Activated CD4-positive, alpha-beta T cell treated with anti-CD3 and anti-CD28 coated beads, Interleukin-2, Interleukin-4, amounts not matched to agents 100 ng/mL and 50 ng/mL, durations not matched to agents 16 hours and 8 hours (primary cell): ENCODE data around the gene ADAMTSL2.
A peak's percentile ranks its signal among the peaks of the same experiment; 100 is the strongest.
"Not testable (repeated sequence)": the region's sequence is repeated elsewhere in the genome, so short reads cannot be mapped to it uniquely, and the experiment has no call there.

ENCODE experiments used
- DNase-seq: peaks from one replicate; pipeline ENCODE4 v3.0.0-alpha.2; 2020; ENCODE audit warnings: low spot score

ADAMTSL2 gene

DNA sequence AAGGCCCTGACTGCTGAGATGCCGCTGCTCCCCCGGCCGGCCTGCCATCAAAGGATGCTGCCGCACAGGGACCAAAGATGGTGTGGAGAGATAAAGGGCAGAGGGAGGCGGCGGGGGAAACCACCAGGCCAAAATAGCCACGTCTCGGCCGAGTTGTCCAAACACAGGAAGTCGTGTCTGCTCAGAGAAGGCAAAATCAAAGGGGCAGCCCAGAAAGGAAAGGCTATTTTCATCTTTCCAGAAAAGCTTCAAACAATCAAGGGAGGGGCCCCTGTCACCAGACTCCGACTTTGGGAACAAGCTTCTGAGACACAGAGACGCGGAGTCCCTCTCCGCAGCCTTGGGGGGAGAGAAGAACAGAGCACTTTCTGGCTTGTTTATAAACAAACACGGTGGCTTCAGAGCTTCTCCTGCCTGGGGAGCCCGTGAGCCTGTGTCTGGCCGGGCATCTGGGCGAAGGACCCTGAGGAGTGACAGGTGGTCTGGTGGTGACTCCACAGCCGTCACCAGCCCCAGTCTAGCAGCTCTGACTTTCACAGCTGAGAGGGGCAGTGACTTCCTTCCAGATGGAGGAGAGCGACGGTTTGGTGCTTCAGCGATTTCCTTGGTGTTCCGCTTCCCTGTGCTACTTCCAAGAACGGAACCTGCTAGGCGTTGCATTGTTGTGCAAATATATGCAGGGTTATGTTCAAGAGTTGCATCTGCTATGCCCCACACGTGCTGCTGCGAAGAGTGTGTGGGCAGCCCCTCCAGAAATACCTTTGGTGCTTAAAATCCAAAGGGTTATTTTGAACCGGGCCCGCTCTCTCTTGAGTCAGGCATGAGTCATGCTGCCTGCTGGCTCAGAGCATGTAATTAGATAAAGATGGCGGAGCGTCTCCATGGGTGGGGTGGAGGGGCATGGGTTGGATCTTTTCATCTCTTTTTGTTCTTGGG lies 24.0 kb downstream of the ADAMTSL2 start:
- DNase-seq: peak; percentile 11

DNA sequence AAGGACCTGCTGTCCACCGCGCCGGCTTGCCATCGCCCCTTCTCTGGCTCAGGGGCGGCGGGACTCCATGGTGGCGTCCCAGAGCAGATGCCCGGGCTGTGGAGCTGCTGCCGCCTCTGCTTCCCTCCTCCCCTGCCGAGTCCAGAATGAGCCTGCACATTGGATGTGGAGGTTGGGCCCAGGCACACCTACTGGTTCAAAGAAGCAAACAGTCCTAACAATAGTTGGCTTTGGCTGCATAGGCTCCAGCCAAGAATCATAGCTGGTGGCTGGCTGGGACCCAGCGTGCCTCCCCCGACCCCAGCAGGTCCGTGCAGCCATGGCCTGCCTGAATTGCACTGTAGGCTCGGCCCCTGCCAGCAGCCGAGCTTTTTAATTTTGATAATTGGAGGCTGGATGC lies 25.8 kb downstream of the ADAMTSL2 start:
- no peak for DNase-seq

DNA sequence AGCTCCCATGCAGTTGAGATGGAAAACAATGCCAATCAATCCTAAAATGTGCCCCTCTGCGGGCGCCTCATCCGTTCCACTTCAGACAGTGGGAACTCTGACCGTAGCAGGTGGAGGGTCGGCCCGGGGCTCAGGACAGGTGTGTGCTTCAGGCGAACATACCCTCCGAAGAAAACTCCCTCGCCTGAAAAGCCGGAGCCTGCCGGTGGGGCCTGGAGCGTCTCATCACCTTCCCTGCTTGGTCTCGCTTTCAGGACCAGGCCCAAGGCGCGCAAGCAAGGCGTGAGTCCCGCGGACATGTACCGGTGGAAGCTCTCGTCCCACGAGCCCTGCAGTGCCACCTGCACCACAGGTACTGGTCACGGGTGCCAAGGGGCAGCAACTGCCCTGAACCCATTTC lies 26.4 kb downstream of the ADAMTSL2 start:
- no peak for DNase-seq

DNA sequence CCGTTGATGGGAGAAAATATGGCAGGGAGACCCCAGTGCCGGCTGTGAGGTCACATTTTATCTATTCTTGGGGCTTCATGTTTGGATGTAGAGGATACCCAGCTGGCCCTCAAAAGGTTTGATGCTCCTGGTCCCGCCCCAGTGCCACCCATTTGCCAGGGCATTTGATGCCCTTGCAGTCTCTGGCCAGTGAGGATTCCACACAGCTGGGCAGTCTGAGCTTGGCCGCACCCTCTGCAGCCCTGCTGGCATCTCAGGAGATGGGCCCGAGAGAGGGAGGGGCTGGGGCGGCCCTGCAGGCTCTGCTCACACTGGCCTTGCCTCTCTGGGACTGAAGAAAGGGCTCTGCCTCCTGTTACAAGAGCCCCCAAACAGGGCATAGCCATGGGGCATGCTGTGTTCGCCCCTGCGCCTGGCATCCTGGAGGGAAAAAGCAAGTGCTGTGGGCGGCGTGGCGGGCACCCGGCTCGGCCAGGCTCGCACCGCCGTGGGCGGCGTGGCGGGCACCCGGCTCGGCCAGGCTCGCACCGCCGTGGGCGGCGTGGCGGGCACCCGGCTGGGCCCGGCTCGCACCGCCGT lies 27.6 kb downstream of the ADAMTSL2 start:
- DNase-seq: no peak

DNA sequence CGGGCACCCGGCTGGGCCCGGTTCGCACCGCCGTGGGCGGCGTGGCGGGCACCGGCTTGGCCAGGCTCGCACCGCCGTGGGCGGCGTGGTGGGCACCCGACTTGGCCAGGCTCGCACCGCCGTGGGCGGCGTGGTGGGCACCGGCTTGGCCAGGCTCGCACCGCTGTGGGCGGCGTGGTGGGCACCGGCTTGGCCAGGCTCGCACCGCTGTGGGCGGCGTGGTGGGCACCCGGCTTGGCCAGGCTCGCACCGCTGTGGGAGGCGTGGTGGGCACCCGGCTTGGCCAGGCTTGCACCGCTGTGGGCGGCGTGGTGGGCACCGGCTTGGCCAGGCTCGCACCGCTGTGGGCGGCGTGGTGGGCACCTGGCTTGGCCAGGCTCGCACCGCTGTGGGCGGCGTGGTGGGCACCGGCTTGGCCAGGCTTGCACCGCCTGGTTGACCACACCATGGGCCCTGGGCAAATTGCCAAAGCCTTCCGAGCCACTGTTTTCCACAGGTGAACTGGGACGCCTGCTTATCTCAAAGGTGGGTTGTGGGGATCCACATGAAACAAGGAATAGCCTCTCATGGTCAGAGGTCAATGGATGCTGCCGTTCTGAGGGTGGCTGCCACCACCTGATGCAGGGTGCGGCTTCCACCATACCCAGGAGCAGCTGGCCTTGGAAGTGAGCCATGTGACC lies 28.2 kb downstream of the ADAMTSL2 start:
- no peak for DNase-seq

DNA sequence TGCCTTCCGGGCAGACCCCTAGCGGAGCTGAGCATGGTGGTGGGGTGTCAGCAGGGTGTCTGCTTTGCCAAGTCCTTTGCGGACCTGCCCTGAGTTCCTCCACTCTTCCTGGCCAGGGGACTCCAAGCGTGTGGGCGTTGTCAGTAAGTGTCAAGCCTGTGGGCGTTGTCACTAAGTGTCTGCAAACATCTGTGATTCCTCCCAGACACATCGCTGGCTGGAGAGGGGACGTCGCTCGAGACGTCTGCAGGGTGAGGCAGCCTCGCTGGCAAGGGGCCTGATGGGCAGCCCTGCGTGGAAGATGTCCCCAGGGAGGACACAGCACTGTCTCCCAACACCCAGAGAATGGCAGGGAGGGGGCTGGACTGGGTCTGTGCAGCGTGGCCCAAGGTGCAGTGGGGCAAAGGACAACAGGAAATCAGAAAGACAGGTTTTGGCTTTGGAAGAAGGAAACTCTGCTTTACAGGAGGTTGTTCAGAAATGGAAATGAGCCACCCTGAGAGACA lies 28.8 kb downstream of the ADAMTSL2 start:
- no peak for DNase-seq

DNA sequence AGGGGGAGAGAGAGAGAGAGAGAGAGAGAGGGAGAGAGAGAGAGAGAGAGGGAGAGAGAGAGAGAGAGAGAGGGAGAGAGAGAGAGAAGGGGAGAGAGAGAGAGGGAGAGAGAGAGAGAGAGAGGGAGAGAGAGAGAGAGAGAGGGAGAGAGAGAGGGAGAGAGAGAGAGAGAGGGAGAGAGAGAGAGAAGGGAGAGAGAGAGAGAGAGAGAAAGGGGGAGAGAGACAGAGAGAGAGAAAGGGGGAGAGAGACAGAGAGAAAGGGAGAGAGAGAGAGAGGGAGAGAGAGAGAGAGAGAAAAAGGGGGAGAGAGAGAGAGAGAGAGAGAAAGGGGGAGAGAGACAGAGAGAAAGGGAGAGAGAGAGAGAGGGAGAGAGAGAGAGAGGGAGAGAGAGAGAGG lies 29.3 kb downstream of the ADAMTSL2 start:
- not testable (repeated sequence) for DNase-seq

DNA sequence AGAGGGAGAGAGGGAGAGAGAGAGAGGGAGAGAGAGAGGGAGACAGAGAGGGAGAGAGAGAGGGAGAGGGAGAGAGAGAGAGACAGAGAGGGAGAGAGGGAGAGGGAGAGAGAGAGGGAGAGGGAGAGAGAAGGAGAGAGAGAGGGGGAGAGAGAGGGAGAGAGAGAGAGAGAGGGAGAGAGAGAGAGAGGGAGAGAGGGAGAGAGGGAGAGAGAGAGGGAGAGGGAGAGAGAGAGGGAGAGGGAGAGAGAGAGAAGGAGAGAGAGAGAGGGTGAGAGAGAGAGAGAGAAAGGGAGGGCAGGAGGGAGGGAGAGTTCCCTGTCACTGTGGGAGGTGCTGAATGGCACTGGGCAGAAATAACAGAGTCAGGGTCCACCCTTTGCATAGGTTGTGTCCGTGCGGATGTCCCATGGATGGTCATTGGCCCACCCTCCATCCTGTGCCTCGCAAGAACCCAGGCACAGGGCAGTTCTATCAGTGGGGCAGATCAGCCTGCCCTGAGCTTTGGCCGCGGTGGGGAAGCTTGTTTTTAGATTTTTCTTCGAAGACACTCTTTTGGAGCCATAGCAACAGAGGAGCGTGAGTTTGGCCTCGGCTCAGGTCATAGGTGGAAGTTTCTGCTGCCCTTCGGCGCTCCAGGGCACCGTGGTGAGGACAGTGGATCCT lies 30.1 kb downstream of the ADAMTSL2 start:
- no peak for DNase-seq

DNA sequence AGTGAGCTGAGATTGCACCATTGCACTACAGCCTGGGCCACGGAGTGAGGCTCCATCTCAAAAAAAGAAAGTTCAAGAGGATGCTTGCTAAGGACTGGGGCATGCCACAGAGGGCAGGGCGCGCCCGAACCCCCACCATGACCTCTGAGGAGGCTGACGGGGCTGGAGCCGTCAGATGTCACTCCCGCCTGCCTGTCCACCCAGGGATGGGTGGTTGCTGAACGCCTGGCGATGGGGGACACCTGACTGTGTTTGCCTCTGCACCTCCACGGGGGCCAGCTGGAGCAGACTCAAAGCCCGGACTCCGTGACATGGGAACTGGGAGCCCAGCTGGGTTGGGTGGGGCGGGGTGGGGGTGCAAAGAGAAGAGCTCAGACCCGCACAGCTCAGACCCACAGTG lies 31.9 kb downstream of the ADAMTSL2 start:
- DNase-seq: no peak

DNA sequence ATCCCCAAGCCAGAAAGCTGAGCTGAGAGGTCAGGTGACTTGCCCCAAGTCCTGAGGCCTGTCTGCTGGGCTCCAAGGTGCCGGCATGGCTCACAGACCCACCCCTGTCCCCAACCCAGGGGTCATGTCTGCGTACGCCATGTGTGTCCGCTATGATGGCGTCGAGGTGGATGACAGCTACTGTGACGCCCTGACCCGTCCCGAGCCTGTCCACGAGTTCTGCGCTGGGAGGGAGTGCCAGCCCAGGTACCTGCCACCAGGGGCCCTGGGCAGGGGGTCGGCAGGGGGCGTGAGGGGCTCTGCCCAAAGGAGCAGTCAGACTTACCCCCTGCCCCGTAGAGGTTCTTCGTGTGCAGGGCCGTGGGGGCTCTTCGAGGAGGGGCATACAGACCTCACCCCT lies 32.3 kb downstream of the ADAMTSL2 start:
- DNase-seq: no peak

DNA sequence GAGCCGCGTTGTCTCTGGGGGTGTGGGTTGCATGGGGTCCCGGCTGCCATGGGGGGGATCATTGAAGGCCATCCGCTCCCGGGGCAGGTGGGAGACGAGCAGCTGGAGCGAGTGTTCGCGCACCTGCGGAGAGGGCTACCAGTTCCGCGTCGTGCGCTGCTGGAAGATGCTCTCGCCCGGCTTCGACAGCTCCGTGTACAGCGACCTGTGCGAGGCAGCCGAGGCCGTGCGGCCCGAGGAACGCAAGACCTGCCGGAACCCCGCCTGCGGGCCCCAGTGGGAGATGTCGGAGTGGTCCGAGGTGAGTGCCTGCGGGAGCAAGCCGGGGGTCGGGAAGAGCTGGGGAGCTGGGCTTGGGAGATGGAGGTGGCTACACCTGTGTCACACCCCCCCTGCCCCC lies 33.7 kb downstream of the ADAMTSL2 start:
- no peak for DNase-seq

DNA sequence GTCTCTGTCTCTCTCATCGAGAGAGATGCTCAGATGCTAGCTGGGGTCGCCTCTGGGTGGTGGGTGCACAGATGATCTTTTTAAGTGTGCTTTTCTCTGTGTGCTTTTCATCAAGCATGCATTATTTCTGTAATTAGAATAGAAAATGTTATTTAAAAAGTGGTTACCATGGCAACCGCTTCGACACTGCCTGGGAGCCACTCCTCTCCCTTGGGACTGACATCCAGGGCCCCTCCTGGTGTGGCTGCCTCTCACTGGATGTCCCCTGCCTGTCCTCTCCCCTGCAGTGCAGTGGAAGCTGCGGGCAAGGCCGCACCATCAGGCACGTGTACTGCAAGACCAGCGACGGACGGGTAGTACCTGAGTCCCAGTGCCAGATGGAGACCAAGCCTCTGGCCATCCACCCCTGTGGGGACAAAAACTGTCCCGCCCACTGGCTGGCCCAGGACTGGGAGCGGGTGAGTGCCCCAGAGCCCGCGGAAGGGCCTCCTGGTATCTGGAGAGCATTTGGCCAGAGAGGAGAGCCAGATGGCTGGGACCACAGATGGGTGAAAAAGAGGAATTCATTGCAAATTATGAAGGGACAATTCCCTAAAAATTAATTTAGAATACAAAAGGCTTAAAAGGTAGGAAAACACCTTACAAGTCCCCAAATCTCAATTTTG lies 34.7 kb downstream of the ADAMTSL2 start:
- DNase-seq: no peak

DNA sequence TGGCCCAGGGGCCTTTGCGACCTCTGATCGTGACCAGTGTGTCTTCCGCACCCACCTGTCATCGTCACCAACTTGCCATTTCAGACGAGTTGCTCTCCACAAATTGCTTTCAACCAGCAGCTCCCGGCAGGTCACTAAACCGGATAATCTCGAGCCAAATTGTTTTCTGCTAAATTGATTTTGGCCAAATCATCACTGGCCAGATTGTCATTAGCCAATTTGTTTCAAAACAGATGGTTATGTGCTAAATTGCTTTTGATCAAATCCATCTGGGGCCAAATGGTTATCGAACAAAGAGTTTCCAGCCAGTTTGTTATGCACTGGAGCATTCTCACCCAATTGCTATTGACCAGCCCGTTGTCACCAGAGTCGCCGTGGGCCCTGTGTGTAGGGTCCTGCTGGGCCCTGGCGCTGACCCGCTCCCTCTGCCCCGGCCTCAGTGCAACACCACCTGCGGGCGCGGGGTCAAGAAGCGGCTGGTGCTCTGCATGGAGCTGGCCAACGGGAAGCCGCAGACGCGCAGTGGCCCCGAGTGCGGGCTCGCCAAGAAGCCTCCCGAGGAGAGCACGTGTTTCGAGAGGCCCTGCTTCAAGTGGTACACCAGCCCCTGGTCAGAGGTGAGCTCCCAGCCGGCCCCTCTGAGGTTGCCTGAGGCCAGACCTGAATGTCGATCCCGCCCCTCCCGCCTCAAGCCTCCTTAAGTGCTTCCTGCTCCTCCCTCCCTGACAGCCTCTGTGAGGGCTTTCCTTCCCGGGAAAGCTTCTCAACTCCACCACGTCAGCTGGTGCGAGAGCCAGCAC lies 35.6 kb downstream of the ADAMTSL2 start:
- no peak for DNase-seq

DNA sequence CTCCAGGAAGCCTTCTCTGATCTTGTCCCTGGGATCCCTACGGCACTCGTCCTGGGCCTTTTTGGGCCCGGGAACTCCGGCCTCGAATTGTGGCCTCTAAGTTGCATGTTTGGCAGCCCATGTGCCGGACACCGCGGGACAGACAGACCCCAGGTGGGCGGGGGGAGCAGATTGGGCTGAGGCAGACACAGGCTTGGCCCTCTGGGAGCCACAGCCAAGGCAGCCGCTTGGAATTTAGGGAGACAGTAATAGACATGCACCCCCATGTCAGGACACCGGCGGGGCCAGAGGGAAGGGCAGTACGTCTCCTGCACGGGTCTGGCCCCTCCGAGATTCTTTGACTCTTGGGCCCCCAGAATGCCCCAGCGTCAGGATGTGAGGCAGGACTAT lies 36.2 kb downstream of the ADAMTSL2 start:
- no peak for DNase-seq

DNA sequence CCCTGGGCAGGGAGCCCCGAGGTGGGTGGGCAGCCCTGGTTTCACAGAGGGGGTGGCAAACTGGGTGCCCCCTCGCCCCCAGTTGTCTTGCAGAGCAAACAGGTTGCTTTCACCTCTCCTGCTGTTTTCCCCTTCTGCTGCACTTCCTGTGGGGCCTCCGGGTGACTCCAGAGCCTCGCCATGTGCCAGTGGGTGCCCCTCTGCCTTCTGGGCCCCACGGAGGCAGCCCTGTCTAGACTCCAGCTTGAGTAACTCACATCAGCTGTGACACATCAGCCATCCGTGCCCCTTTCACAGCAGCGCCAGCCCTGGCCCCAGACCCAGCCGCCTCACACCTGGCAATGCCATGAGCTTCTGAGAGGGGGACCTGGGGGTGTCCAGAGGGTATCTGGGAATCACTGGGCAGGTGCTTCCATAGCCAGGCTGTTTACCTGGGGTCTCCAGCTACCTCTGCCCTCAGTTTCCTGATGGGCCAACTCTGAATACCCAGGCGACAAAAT lies 36.9 kb downstream of the ADAMTSL2 start:
- DNase-seq: no peak

DNA sequence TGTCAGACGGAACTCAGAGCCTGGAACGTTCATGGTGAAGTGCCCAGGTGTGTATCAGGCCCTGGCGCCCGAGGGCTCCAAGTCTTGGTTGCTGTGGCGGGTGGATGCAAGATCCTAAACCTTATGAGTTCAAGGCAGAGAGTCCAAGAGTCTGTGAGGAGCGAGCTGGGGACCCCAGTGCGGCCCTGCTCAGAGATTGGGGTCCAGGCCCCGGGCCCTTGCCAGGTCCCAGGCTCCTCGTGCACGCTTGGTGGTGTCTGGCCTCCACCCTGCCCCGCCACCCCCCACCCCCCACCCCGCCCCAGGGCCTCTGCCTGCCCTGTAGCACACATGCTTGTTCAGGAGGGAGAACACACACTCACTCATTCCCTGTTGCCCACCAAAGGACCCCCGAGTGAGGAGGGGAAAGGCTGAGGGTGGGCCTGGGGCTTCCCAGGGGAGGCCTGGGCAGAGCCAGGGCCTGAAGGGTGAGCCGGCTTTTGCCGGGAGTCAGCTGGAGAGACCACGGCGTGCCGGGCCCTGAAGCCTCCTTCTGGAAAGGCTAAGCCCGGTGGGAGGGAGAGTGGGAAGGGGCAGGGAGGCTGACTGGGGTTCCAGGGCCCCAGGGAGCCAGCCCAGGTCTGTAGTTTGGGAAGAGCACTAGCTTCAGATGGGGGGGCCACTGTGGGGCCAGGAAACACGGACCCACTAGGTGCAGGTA lies 37.5 kb downstream of the ADAMTSL2 start:
- no peak for DNase-seq

DNA sequence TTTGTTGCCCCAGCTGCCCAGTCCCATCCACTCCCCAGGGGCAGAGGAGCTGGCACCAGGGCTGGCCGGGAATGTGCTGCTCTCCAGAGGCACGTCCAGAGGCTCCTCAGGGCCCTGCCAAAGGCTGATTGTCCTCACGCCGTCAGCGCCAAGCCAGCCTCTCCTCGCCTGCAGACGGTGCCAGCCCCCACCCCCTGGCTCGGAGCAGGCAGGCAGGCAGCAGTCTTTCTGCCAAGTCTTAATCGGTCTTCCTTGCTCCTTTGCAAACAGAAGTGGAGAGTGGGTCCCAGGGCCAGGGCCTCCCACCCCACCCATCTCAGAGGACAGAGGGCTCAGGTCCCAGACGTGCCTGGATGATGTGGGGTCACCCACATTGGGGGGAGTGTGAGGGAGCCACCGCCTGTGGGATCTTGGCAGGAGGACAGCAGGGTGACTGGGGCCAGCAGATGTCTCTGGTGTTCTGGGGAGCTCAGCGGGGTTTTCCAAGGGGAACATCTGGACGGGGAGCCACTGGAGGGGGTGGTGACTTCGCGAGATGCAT lies 38.4 kb downstream of the ADAMTSL2 start:
- no peak for DNase-seq

DNA sequence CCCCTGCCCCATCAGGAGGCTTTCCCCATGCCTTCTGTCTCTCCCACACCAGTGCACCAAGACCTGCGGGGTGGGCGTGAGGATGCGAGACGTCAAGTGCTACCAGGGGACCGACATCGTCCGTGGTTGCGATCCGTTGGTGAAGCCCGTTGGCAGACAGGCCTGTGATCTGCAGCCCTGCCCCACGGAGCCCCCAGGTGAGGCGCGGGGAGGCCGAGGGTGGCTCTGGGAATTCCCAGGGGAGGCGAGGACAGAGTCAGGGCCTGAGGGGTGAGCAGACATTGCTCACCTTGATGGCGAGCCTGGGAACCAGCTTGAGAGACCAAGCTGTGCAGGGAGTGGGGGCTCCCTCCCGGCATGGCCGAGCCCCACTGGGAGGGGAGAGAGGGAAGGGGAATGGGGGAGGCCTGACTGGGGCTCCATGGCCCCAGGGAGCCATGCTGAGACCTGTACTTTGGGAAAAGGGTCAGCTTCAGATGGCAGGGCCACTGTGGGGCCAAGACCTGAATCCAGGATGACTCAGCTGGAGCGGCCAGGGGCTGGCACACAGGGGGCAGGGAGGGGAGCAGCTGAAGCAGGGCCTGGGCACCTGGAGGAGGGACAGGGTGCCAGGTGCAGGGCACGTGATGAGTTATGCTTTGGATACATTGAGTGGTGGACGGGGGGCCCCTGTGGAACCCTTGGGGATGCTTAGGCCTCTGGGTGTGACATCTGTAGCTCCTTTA lies 39.4 kb downstream of the ADAMTSL2 start:
- DNase-seq: no peak

DNA sequence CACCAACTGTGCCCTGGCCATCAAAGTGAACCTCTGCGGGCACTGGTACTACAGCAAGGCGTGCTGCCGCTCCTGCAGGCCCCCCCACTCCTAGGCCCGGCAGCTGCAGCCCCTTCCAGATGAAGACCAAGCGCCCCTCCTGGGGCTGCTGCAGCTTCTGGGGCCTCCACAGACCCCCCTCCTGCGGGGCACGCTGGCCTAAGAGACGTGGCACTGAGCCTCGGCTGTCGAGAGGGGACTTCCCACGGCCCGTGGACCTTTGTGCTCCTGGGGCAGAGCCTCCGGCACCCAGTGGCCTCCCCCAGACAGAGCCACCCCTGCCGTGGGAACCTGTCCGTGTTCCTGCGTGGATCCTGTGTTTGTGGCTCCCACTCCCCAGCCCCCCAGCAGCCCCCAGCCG lies 40.3 kb downstream of the ADAMTSL2 start:
- no peak for DNase-seq
